Stimulated activated naive B cell treated with anti-CD40 and anti-IgM and Interleukin-4, amounts not matched to agents 10 μg/mL and 1 μg/mL and 100 μg/mL, for 72 hours (primary cell): ENCODE measurements around the gene MCHR1.
"Not testable (repeated sequence)": the region's sequence is repeated elsewhere in the genome, so short reads cannot be mapped to it uniquely, and the experiment has no call there.

ENCODE experiments used
- ATAC-seq, 2 donors: fragments of 150-1000 bp; cut with Tn5 transposase; replicated peaks; 2 replicates each; pipeline ENCODE4 v1.10.0; 2021; ENCODE audit warnings: moderate library complexity in 1 of 2
- DNase-seq: peaks from one replicate; pipeline ENCODE4 v3.0.0; 2021
- H3K27ac Mint-ChIP-seq: one replicate; pipeline ENCODE4 v1.8.0; 2022; ENCODE audit warnings: mild to moderate bottlenecking, mixed read lengths
- H3K27me3 Mint-ChIP-seq, 2 donors: one replicate each; pipeline ENCODE4 v1.8.0; 2022; ENCODE audit warnings: mixed read lengths in 2 of 2
- H3K36me3 Mint-ChIP-seq, 2 donors: one replicate each; pipeline ENCODE4 v1.8.0; 2022; ENCODE audit warnings: mixed read lengths in 2 of 2, mild to moderate bottlenecking in 1 of 2
- H3K4me1 Mint-ChIP-seq, 2 donors: one replicate each; pipeline ENCODE4 v1.8.0; 2022; ENCODE audit warnings: mixed read lengths in 2 of 2, mild to moderate bottlenecking in 1 of 2
- H3K4me3 Mint-ChIP-seq, 2 donors: one replicate each; pipeline ENCODE4 v1.8.0; 2022; ENCODE audit warnings: mild to moderate bottlenecking in 2 of 2, mixed read lengths in 2 of 2, moderate library complexity in 1 of 2
- H3K9me3 Mint-ChIP-seq, 2 donors: one replicate each; pipeline ENCODE4 v1.8.0; 2022; ENCODE audit warnings: mixed read lengths in 2 of 2, mild to moderate bottlenecking in 1 of 2

MCHR1 gene

GRCh38 chr22:40671369-40671768, 7.9 kb upstream of the MCHR1 start:
- H3K9me3 Mint-ChIP-seq = no peaks in the 10 kb centered on the region
- H3K4me3 Mint-ChIP-seq = no peak overlapping the region
- H3K27me3 Mint-ChIP-seq = peaks cover 4 to 6% of the 10 kb centered on the region in 2 donors
- H3K27ac Mint-ChIP-seq = no peak overlapping the region
- DNase-seq (no peak), ATAC-seq (no peak)
- peaks cover 6 to 9% of the 10 kb centered on the region in 2 donors for H3K4me1 Mint-ChIP-seq
- H3K36me3 Mint-ChIP-seq = no peaks in the 10 kb centered on the region

- Mint-ChIP-seq H3K36me3 (no peaks in the 10 kb centered on the region), H3K4me3 (no peak overlapping the region), H3K27me3 (peaks cover 4 to 6% of the 10 kb centered on the region in 2 donors), H3K4me1 (peaks cover 6 to 9% of the 10 kb centered on the region in 2 donors), H3K27ac (no peak overlapping the region), H3K9me3 (no peaks in the 10 kb centered on the region)
- ATAC-seq (no peak), DNase-seq (no peak)
These were observed 7.4 kb upstream of the MCHR1 start for GRCh38 chr22:40671796-40672360.

GRCh38 chr22:40673017-40673416, 6.3 kb upstream of the MCHR1 start:
- Mint-ChIP-seq H3K27me3 (peaks cover 1 to 2% of the 10 kb centered on the region in 2 donors), H3K36me3 (no peaks in the 10 kb centered on the region), H3K27ac (no peak overlapping the region), H3K9me3 (no peaks in the 10 kb centered on the region), H3K4me3 (no peak overlapping the region), H3K4me1 (peaks cover 6 to 9% of the 10 kb centered on the region in 2 donors)
- ATAC-seq (no peak), DNase-seq (no peak)

DNA sequence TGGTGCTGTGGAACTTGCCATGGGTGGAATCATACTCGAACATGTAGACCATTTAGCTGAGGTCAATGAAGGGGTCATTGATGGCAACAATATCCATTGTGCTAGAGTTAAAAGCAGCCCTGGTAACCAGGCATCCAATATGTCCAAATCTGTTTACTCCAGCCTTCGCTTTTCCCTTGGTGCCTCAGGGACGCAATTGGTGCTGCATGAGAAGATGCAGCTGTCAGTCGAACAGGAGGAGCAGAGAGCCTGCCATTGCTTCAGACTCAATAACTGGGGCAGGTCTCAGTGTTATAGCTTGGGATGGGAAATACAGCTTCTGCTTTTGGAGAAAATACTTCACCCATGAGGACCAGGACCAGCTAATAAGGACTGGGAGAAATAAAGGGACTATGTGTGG, 5.0 kb upstream of the MCHR1 start:
- H3K4me1 Mint-ChIP-seq = peaks cover 2 to 4% of the 10 kb centered on the region in 2 donors
- no peak overlapping the region for H3K4me3 Mint-ChIP-seq
- no peak for DNase-seq
- ATAC-seq = no peak
- H3K36me3 Mint-ChIP-seq = no peaks in the 10 kb centered on the region
- H3K27ac Mint-ChIP-seq = no peak overlapping the region
- H3K9me3 Mint-ChIP-seq = no peaks in the 10 kb centered on the region
- peaks cover 3 to 6% of the 10 kb centered on the region in 2 donors for H3K27me3 Mint-ChIP-seq

DNA sequence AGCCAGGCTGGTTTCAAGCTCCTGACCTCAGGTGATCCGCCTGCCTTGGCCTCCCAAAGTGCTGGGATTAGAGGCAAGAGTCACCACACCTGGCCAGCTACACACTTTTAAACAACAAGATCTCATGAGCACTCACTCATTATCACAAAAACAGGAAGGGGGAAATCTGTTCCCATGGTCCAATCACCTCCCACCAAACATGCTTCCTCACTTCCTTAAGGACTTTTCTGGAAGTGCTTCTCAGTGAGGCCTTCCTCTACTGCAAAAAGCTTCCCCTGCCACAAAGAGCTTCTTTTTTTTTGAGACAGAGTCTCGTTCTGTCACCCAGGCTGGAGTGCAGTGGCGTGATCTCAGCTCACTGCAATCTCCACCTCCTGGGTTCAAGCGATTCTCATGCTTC, 3.1 kb upstream of the MCHR1 start:
- not testable (repeated sequence) for ATAC-seq, DNase-seq, H3K36me3 Mint-ChIP-seq, H3K4me3 Mint-ChIP-seq, H3K27ac Mint-ChIP-seq, H3K9me3 Mint-ChIP-seq
- H3K4me1 Mint-ChIP-seq = peaks cover 3 to 14% of the 10 kb centered on the region in 2 donors
- peaks cover 22 to 25% of the 10 kb centered on the region in 2 donors for H3K27me3 Mint-ChIP-seq

DNA sequence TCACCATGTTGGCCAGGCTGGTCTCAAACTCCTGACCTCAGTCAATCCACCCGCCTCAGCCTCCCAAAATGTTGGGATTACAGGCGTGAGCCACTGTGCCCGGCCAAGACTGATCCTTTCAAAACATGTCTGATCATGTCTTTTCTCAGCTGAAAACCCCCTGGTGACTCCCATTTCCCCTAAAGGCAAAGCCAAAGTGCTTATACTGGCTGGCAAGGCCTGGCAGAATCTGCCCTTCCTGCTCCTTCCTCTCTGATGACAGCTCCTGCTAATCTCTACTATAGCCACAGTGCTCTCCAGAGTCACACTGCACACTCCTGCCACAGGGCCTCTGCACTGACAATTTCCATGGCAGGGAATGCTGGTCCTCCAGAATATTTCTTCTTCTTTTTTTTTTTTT, 2.6 kb upstream of the MCHR1 start:
- DNase-seq (no peak), ATAC-seq (no peak)
- no peaks in the 10 kb centered on the region for H3K9me3 Mint-ChIP-seq
- peaks cover 25 to 29% of the 10 kb centered on the region in 2 donors for H3K27me3 Mint-ChIP-seq
- H3K36me3 Mint-ChIP-seq = no peaks in the 10 kb centered on the region
- H3K4me1 Mint-ChIP-seq = peaks cover 3 to 15% of the 10 kb centered on the region in 2 donors
- H3K27ac Mint-ChIP-seq = no peak overlapping the region
- H3K4me3 Mint-ChIP-seq = no peak overlapping the region

- peaks cover 25 to 35% of the 10 kb centered on the region in 2 donors for H3K27me3 Mint-ChIP-seq
- DNase-seq (no peak), ATAC-seq (no peak)
- no peak overlapping the region for H3K4me3 Mint-ChIP-seq
- peaks cover 8 to 35% of the 10 kb centered on the region in 2 donors for H3K4me1 Mint-ChIP-seq
- no peak overlapping the region for H3K27ac Mint-ChIP-seq
- no peaks in the 10 kb centered on the region for H3K36me3 Mint-ChIP-seq
- H3K9me3 Mint-ChIP-seq = no peaks in the 10 kb centered on the region
These were observed 613 bp upstream of the MCHR1 start for GRCh38 chr22:40678493-40679248.

DNA sequence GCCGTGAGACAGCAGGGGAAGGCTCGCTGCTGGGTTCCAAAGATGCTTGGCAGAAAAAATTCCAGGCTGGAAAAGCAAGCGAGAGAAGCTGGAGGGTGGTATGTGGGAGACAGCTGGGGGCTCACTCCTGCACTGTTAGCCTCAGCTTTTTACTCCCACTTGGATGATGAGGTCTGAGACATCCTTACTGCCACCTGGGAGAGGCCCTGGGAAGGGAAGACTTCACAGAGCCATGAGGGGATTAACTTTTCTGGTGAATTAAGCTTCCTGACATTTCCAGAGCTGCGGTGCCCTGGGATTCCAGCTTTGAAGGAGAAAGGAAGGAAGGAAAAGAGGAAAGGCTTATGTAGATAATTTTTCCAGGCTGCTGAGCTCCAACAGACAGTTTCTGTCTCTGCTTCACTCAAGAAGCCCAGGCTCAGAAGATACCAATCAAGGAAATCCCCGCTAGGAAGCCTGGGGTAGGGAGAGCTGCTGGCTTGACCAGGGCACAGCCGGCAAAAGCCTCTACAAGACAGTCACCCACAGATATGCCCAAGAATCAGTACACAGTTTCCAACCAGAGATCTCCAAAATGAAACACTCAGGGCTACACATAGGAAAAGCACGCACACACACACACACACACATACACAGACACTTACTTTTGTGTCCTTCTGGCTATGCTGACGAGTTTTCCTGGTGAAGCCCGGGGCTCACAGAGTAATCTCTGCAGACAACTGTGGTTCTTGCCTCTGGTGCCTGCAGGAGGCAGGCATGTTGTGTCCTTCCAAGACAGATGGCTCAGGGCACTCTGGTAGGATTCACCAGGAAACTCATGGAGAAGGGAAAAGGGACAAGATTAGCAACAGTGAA, 907 bp downstream of the MCHR1 start:
- Mint-ChIP-seq H3K4me1 (peaks cover 8 to 35% of the 10 kb centered on the region in 2 donors), H3K27ac (no peak overlapping the region)

GRCh38 chr22:40680819-40681183, 1.5 kb downstream of the MCHR1 start:
- Mint-ChIP-seq H3K4me3 (no peak overlapping the region), H3K4me1 (peaks cover 8 to 35% of the 10 kb centered on the region in 2 donors), H3K36me3 (no peaks in the 10 kb centered on the region), H3K27me3 (peaks cover 25 to 35% of the 10 kb centered on the region in 2 donors), H3K9me3 (no peaks in the 10 kb centered on the region), H3K27ac (no peak overlapping the region)
- DNase-seq (no peak), ATAC-seq (no peak)

More for the DNA sequence above, 907 bp downstream of the MCHR1 start:
- DNase-seq (no peak), ATAC-seq (no peak)
- peaks cover 25 to 35% of the 10 kb centered on the region in 2 donors for H3K27me3 Mint-ChIP-seq
- H3K9me3 Mint-ChIP-seq = no peaks in the 10 kb centered on the region
- H3K4me3 Mint-ChIP-seq = no peak overlapping the region
- H3K36me3 Mint-ChIP-seq = no peaks in the 10 kb centered on the region

GRCh38 chr22:40681451-40681850, 2.2 kb downstream of the MCHR1 start:
- ATAC-seq (no peak), DNase-seq (no peak)
- no peak overlapping the region for H3K27ac Mint-ChIP-seq
- peaks cover 8 to 35% of the 10 kb centered on the region in 2 donors for H3K4me1 Mint-ChIP-seq
- no peak overlapping the region for H3K4me3 Mint-ChIP-seq
- H3K27me3 Mint-ChIP-seq = peaks cover 25 to 35% of the 10 kb centered on the region in 2 donors
- no peaks in the 10 kb centered on the region for H3K36me3 Mint-ChIP-seq
- no peaks in the 10 kb centered on the region for H3K9me3 Mint-ChIP-seq

GRCh38 chr22:40684728-40685127, 5.4 kb downstream of the MCHR1 start:
- Mint-ChIP-seq H3K36me3 (no peaks in the 10 kb centered on the region), H3K4me1 (peaks cover 6 to 28% of the 10 kb centered on the region in 2 donors), H3K27me3 (peaks cover 18 to 25% of the 10 kb centered on the region in 2 donors), H3K4me3 (peak overlapping the region in 1 of 2 donors; percentile 32), H3K9me3 (no peaks in the 10 kb centered on the region), H3K27ac (no peak overlapping the region)
- no peak for ATAC-seq
- DNase-seq = no peak

GRCh38 chr22:40685406-40685805, 6.1 kb downstream of the MCHR1 start:
- ATAC-seq (no peak), DNase-seq (no peak)
- no peaks in the 10 kb centered on the region for H3K36me3 Mint-ChIP-seq
- peaks cover 11 to 18% of the 10 kb centered on the region in 2 donors for H3K27me3 Mint-ChIP-seq
- no peak overlapping the region for H3K4me3 Mint-ChIP-seq
- no peak overlapping the region for H3K27ac Mint-ChIP-seq
- H3K9me3 Mint-ChIP-seq = no peaks in the 10 kb centered on the region
- H3K4me1 Mint-ChIP-seq = peaks cover 6 to 21% of the 10 kb centered on the region in 2 donors

- H3K4me1 Mint-ChIP-seq = peaks cover 6 to 10% of the 10 kb centered on the region in 2 donors
- DNase-seq (no peak), ATAC-seq (no peak)
- peaks cover 0 to 3% of the 10 kb centered on the region in 2 donors for H3K9me3 Mint-ChIP-seq
- H3K4me3 Mint-ChIP-seq = no peak overlapping the region
- peaks cover 0 to 10% of the 10 kb centered on the region in 2 donors for H3K27me3 Mint-ChIP-seq
- no peaks in the 10 kb centered on the region for H3K36me3 Mint-ChIP-seq
- no peak overlapping the region for H3K27ac Mint-ChIP-seq
These were observed 8.4 kb downstream of the MCHR1 start for GRCh38 chr22:40687706-40688105.

DNA sequence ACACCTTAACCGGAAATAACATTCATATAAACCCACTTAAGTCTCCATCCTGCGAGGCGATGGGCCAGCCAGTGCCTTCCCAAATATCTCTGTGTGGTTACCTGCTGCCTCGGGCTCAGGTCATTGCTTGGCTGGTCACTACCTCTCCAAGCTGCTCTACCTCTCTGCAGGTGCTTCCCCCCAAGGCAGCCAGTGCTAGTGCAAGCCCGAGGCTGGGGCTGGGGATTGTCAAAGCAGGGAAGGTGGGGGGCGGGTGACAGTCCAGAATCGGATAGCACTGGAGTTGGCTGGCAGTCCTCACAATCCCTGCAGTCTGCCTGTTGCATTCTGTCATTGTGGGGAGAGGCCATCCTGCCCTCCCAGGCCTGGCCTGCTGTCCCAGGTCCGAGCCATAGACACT, 11.1 kb downstream of the MCHR1 start:
- no peak for ATAC-seq
- Mint-ChIP-seq H3K9me3 (peaks cover 0 to 3% of the 10 kb centered on the region in 2 donors), H3K4me3 (no peak overlapping the region), H3K27me3 (peaks cover 0 to 10% of the 10 kb centered on the region in 2 donors), H3K36me3 (no peaks in the 10 kb centered on the region), H3K27ac (no peak overlapping the region), H3K4me1 (no peaks in the 10 kb centered on the region)
- no peak for DNase-seq
